Esophagus (tissue), 2 donors: ENCODE measurements around the gene KRTAP10-1. TPM values are rescaled to one million over a fixed set of nuclear protein-coding genes. Genes with fewer than 3 reads are reported as not detected.
"Not testable (repeated sequence)": the region's sequence is repeated elsewhere in the genome, so short reads cannot be mapped to it uniquely, and the experiment has no call there.

ENCODE experiments used
- H3K27ac ChIP-seq, 2 donors: one replicate each; pipeline ENCODE4 v1.5.1; 2013; ENCODE audit warnings: low read depth in 2 of 2, mild to moderate bottlenecking in 2 of 2, inconsistent platforms in 1 of 2, low read length in 1 of 2, moderate library complexity in 1 of 2
- H3K27me3 ChIP-seq, 2 donors: one replicate each; pipeline ENCODE4 v1.6.1; 2013; ENCODE audit warnings: low read length in 2 of 2, control low read depth in 1 of 2, mild to moderate bottlenecking in 1 of 2; ENCODE audit not compliant: insufficient read depth in 2 of 2, control insufficient read depth in 1 of 2
- H3K36me3 ChIP-seq, 2 donors: one replicate each; pipeline ENCODE4 v1.6.1; 2013; ENCODE audit warnings: low read length in 1 of 2; ENCODE audit not compliant: control insufficient read depth in 2 of 2, insufficient read depth in 2 of 2
- H3K4me1 ChIP-seq, 2 donors: one replicate each; pipeline ENCODE4 v1.6.1; 2013; ENCODE audit warnings: low read length in 1 of 2; ENCODE audit not compliant: control insufficient read depth in 2 of 2, insufficient read depth in 2 of 2
- H3K4me3 ChIP-seq, 2 donors: one replicate each; pipeline ENCODE4 v1.5.1; 2013; ENCODE audit warnings: low read length in 2 of 2, mild to moderate bottlenecking in 2 of 2, low read depth in 1 of 2, moderate library complexity in 1 of 2
- H3K9me3 ChIP-seq, 2 donors: one replicate each; pipeline ENCODE4 v1.6.1; 2013; ENCODE audit warnings: mild to moderate bottlenecking in 2 of 2, low read depth in 1 of 2, low read length in 1 of 2, moderate library complexity in 1 of 2; ENCODE audit not compliant: control insufficient read depth in 2 of 2, insufficient read depth in 1 of 2
- WGBS, 2 donors: extraction: QIAGEN DNeasy Blood & Tissue Kit; methylation state at CpG; one replicate each; pipeline ENCODE4 v1.1.7; 2013; 5-methylcytosine and 5-hydroxymethylcytosine counted together
- polyA plus RNA-seq, 2 donors: library from polyadenylated mRNA; stranded (reverse); fragments of 200-250 nt; gene quantifications; one replicate each; pipeline ENCODE4 v1.2.3, GENCODE V29; 2013
- donor health status: healthy with polysubstance abuse.
- donor health status: Bipolar disorder and iron deficiency.

KRTAP10-1 gene
- polyA plus RNA-seq, 2 donors = not detected

GRCh38 chr21:44564099-44564498 lies 24.1 kb upstream of the KRTAP10-1 start:
- H3K27me3 ChIP-seq = no peaks in the 10 kb centered on the region
- peaks cover 0 to 2% of the 10 kb centered on the region in 2 donors for H3K9me3 ChIP-seq
- no peaks in the 10 kb centered on the region for H3K4me1 ChIP-seq
- no peak overlapping the region for H3K4me3 ChIP-seq
- no peak overlapping the region for H3K27ac ChIP-seq
- H3K36me3 ChIP-seq = no peaks in the 10 kb centered on the region
- WGBS, 2 donors = 95 to 98% methylated on average over 1 of the region's 1 CpG

- H3K27me3 ChIP-seq = no peaks in the 10 kb centered on the region
- H3K36me3 ChIP-seq = no peaks in the 10 kb centered on the region
- H3K4me3 ChIP-seq = no peak within 1 kb of the TSS
- H3K4me1 ChIP-seq = no peaks in the 10 kb centered on the region
- peaks cover 0 to 2% of the 10 kb centered on the region in 2 donors for H3K9me3 ChIP-seq
- H3K27ac ChIP-seq = no peak within 1 kb of the TSS
- 73 to 74% methylated on average over 4 to 5 of the region's 5 CpGs for whole genome bisulfite sequencing, 2 donors
Observed at GRCh38 chr21:44558695-44559094, 18.7 kb upstream of the KRTAP10-1 start, which contains the start of gene KRTAP10-3. TSS of gene KRTAP10-3 (minus strand) at chr21:44558795. CDS start at chr21:44558715, 80 bp downstream.

GRCh38 chr21:44558329-44558675 lies 18.3 kb upstream of the KRTAP10-1 start:
- H3K4me3 ChIP-seq, H3K4me1 ChIP-seq, H3K36me3 ChIP-seq, H3K9me3 ChIP-seq, H3K27me3 ChIP-seq, H3K27ac ChIP-seq: not testable (repeated sequence)
- WGBS, 2 donors = 70 to 78% methylated on average over 9 to 10 of the region's 10 CpGs

- Histone ChIP-seq H3K4me1 (no peaks in the 10 kb centered on the region), H3K9me3 (peaks cover 0 to 2% of the 10 kb centered on the region in 2 donors)
- WGBS, 2 donors = 49 to 63% methylated on average over 30 of the region's 30 CpGs
Observed at GRCh38 chr21:44557491-44558328, 17.7 kb upstream of the KRTAP10-1 start.

GRCh38 chr21:44556879-44557278 lies 16.9 kb upstream of the KRTAP10-1 start:
- Histone ChIP-seq H3K4me1 (no peaks in the 10 kb centered on the region), H3K27ac (no peak overlapping the region), H3K4me3 (no peak overlapping the region), H3K27me3 (no peaks in the 10 kb centered on the region), H3K36me3 (no peaks in the 10 kb centered on the region), H3K9me3 (peaks cover 0 to 2% of the 10 kb centered on the region in 2 donors)
- 72 to 81% methylated on average over 9 of the region's 9 CpGs for WGBS, 2 donors

More at GRCh38 chr21:44557491-44558328, 17.7 kb upstream of the KRTAP10-1 start:
- H3K4me3 ChIP-seq = no peak overlapping the region
- H3K27ac ChIP-seq = no peak overlapping the region
- H3K27me3 ChIP-seq = no peaks in the 10 kb centered on the region
- H3K36me3 ChIP-seq = no peaks in the 10 kb centered on the region

- no peaks in the 10 kb centered on the region for H3K27me3 ChIP-seq
- no peaks in the 10 kb centered on the region for H3K36me3 ChIP-seq
- peaks cover 0 to 4% of the 10 kb centered on the region in 2 donors for H3K4me1 ChIP-seq
- 79 to 86% methylated on average over 13 of the region's 13 CpGs for WGBS, 2 donors
- H3K9me3 ChIP-seq = peaks cover 0 to 2% of the 10 kb centered on the region in 2 donors
- H3K4me3 ChIP-seq = no peak overlapping the region
- H3K27ac ChIP-seq = no peak overlapping the region
Observed at GRCh38 chr21:44555200-44555875, 15.3 kb upstream of the KRTAP10-1 start.

GRCh38 chr21:44552681-44553080 lies 12.7 kb upstream of the KRTAP10-1 start:
- WGBS, 2 donors = 81 to 82% methylated on average over 13 of the region's 13 CpGs
- no peaks in the 10 kb centered on the region for H3K27me3 ChIP-seq
- H3K9me3 ChIP-seq = no peaks in the 10 kb centered on the region
- H3K27ac ChIP-seq = no peak overlapping the region
- H3K4me3 ChIP-seq = no peak overlapping the region
- no peaks in the 10 kb centered on the region for H3K36me3 ChIP-seq
- H3K4me1 ChIP-seq = peaks cover 4 to 7% of the 10 kb centered on the region in 2 donors

- no peak overlapping the region for H3K27ac ChIP-seq
Observed at GRCh38 chr21:44552136-44552535, 12.1 kb upstream of the KRTAP10-1 start.

GRCh38 chr21:44551340-44551961 lies 11.5 kb upstream of the KRTAP10-1 start, which contains the start of gene KRTAP10-2:
TSS of gene KRTAP10-2 (minus strand) at chr21:44551505. CDS start at chr21:44551458, 47 bp downstream.
- Histone ChIP-seq H3K36me3 (no peaks in the 10 kb centered on the region), H3K9me3 (no peaks in the 10 kb centered on the region), H3K4me1 (peaks cover 4 to 7% of the 10 kb centered on the region in 2 donors), H3K27ac (no peak within 1 kb of the TSS), H3K27me3 (no peaks in the 10 kb centered on the region), H3K4me3 (no peak within 1 kb of the TSS)
- WGBS, 2 donors = 47 to 57% methylated on average over 17 of the region's 17 CpGs

More at GRCh38 chr21:44552136-44552535, 12.1 kb upstream of the KRTAP10-1 start:
- Histone ChIP-seq H3K9me3 (no peaks in the 10 kb centered on the region), H3K4me3 (no peak overlapping the region), H3K27me3 (no peaks in the 10 kb centered on the region), H3K4me1 (peaks cover 4 to 7% of the 10 kb centered on the region in 2 donors), H3K36me3 (no peaks in the 10 kb centered on the region)
- WGBS, 2 donors = 87 to 95% methylated on average over 6 of the region's 6 CpGs
